RWPE1 (cell line): ENCODE results near the gene CA6.
A peak's percentile ranks its signal among the peaks of the same experiment; 100 is the strongest.

Source experiments
- CTCF ChIA-PET: fragments of 350-600 bp; sonication (Branson Sonifier 250); formaldehyde crosslinking; extraction: SDS; loops from one replicate; lab custom pipeline; 2021; lab: Yijun Ruan, JAX
- POLR2A ChIA-PET: fragments of 400-600 bp; formaldehyde crosslinking; extraction: SDS; loops from one replicate; lab custom pipeline; 2020; ENCODE audit warnings: antibody characterized with exemption; ENCODE audit not compliant: low non-redundant PET; lab: Yijun Ruan, JAX
- DNase-seq: peaks from one replicate; pipeline ENCODE4 v3.0.0; 2012; ENCODE audit warnings: low spot score
- H3K27ac ChIP-seq: fragments of 450-650 bp; 2 replicates; pipeline ENCODE4 v1.5.1; 2017
- TF ChIP-seq, protein P1 (sequence below): fragments of 450-650 bp; conservative IDR thresholded peaks from 2 replicates; pipeline ENCODE4 v1.5.1; 2017; ENCODE audit warnings: low read depth, mild to moderate bottlenecking

The CA6 gene

DNA sequence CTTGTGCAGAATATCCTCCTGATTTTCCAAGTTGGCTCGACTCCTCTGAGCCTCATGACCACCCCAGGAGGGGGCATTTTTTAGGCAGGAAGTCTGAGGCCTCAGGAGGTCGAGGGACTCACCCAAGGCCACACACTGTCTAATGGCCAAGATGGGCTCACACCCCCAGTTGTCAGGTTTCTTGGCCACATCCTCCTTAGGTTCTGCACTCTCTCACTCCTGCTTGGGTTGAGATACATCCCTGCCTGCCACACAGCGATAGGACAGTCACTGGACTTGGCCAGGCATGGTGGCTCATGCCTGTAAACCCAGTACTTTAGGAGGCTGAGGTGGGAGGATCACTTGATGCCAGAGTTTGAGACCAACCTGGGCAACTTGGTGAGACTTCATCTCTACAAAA is 4.6 kb downstream of the CA6 start:
- TF ChIP-seq, protein P1, sequence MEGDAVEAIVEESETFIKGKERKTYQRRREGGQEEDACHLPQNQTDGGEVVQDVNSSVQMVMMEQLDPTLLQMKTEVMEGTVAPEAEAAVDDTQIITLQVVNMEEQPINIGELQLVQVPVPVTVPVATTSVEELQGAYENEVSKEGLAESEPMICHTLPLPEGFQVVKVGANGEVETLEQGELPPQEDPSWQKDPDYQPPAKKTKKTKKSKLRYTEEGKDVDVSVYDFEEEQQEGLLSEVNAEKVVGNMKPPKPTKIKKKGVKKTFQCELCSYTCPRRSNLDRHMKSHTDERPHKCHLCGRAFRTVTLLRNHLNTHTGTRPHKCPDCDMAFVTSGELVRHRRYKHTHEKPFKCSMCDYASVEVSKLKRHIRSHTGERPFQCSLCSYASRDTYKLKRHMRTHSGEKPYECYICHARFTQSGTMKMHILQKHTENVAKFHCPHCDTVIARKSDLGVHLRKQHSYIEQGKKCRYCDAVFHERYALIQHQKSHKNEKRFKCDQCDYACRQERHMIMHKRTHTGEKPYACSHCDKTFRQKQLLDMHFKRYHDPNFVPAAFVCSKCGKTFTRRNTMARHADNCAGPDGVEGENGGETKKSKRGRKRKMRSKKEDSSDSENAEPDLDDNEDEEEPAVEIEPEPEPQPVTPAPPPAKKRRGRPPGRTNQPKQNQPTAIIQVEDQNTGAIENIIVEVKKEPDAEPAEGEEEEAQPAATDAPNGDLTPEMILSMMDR, result no peak
- H3K27ac ChIP-seq, result no peak overlapping the region
- ChIA-PET POLR2A (no interaction called here), CTCF (no interaction called here)
- no peak for DNase-seq

DNA sequence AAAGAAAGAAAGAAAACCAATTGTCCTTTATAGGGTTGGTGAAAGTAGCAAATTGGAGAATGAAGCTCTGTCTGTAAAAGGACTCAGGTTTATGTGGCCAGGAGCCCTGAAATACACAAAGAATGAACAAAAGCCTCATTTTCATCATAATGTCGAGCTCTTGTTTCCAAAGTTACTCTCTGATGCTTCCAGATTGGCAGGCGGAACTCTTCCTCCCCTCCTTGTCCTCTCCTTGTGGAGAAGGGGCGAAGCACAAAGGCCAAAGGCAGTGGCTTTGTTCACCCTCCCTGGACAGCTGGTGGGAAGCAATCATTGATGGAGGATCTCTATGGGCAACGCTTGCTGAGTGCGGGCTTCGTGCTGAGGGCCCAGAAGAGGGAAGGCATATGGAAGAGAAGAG is 5.6 kb downstream of the CA6 start:
- H3K27ac ChIP-seq, result no peak overlapping the region
- ChIA-PET POLR2A (interaction anchor here (0.6 kb wide), 1 partner anchor 17 kb away, joined by 4 read pairs; no protein-coding TSS in a partner anchor), CTCF (no interaction called here)
- DNase-seq, result no peak
- TF ChIP-seq, protein P1, result no peak

DNA sequence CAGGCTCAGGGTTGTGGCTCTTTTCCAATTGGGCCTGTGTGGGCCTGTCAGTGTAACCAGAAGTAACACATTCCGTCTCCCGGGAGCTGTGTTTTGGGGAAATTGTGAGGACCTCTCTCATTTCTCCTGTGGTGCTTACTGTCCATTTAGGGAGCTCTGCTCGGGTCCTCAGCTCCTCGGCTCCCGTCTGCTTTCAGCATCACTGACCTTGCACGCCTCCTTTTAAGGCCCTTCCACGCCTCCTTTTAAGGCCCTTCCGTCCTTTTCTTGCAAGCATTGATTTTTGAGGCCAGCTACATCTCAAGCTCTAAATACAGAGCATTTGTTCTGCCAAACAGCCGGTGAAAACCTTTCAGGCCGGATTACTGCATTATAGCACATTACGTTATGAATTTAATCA is 9.7 kb downstream of the CA6 start:
- ChIA-PET CTCF (interaction anchor here (1.0 kb wide), 1 partner anchor 155 kb away, joined by 4 read pairs; no protein-coding TSS in a partner anchor), POLR2A (no interaction called here)
- DNase-seq, result peak; percentile 21
- TF ChIP-seq, protein P1, result no peak
- H3K27ac ChIP-seq, result peak overlapping the region; percentile 13; the same call in 1 of the 2 replicates

DNA sequence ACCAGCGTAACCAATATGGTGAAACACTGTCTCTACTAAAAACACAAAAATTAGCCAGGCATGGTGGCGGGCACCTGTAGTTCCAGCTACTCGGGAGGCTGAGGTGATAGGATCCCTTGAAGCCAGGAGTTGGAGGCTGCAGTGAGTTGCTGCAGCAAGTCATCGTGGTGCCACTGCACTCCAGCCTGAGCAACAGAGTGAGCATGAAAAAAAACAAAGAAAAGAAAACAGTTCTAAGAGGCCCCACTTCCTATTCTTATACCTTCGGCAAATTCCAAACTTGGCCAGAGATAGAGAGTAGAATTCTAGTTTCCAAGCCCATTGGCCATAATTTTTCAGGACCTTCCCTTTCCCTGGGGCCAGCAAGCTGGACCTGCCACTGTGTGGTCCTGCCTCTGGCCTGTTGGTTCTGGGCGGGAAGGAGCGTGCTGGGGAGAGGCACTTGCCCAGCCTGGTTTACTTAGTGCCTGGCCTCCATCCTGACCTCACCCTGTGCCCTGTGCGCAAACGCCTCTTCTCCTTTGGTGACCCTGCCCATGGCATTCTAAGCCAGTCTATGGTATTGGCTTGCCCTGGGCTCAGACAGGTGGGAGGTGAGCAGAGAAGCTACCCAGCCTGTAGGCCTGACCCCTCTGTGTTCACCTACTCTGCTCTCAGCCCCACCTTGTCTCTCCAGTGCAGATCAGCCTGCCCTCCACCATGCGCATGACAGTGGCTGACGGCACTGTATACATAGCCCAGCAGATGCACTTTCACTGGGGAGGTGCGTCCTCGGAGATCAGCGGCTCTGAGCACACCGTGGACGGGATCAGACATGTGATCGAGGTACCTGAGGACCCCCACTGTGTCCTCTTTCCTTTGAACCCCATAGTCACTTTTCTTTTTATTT is 11.0 kb downstream of the CA6 start:
- ChIA-PET POLR2A (no interaction called here), CTCF (interaction anchor here (0.6 kb wide), 1 partner anchor 26 kb away, joined by 5 read pairs; no protein-coding TSS in a partner anchor)
- no peak overlapping the region for H3K27ac ChIP-seq
- TF ChIP-seq, protein P1, result no peak
- DNase-seq, result no peak

DNA sequence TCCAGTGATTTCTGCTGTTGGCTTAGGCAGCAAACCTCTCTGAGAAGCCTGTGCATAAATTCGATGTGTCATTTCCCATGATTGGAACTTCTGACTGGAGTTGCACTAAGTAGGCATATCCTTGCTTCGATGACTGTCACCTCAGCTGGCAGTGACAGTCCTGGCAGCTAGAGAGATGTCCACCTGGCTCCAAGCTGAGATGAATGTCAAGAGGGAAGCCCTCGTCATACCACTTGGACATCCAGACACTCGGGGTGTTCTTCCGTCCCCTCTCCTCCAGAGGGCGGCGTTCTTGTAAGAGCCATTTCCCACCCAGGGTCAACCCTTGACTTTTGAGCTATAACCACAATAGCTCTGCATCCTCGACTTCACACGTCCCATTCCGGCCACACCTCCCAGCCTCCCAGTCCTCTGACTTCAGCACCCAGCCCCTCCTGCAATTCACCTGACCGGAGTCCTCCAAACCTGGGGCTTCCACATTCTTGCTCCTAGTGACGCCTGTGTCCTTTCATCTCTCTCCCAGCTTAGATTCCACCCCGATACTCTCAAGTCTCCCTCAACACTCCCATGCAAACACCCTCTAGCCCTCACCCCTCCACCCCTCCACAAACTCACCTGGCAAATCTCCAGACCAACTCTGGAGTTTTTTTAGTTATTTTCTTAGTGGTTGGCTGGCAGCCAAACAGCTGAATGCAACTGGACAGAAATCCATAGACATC is 17.3 kb downstream of the CA6 start:
- ChIA-PET POLR2A (no interaction called here), CTCF (interaction anchor here (0.6 to 1.0 kb wide), 2 partner anchors 9 to 139 kb away, joined by 3 to 4 read pairs; no protein-coding TSS in a partner anchor)
- TF ChIP-seq, protein P1, result peak; percentile 33; the same call in 1 of the 2 replicates
- H3K27ac ChIP-seq, result no peak overlapping the region
- DNase-seq, result peak; percentile 46

DNA sequence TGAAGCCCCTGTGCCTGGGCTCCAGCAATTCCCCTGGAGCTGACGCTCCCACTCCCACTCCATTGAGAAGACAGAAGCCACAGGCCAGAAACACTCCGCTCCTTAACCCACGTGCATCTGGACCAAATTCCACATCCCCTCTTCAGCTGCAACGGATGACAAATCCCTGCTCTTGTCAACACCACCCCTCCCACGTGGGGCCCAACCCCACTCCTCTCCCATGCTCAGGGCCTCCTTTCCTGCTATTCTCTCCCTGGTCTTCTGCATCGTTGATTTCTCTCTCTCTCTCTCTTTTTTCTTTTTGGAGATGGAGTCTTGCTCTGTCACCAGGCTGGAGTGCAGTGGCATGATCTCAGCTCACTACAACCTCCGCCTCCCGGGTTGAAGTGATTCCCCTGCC is 18.3 kb downstream of the CA6 start:
- no peak for DNase-seq
- ChIA-PET CTCF (interaction anchor here (0.6 kb wide), 1 partner anchor 8 kb away, joined by 4 read pairs; no protein-coding TSS in a partner anchor), POLR2A (no interaction called here)

More for the DNA sequence above, 18.3 kb downstream of the CA6 start:
- TF ChIP-seq, protein P1, result no peak
- H3K27ac ChIP-seq, result no peak overlapping the region
